Epidermal melanocyte (primary cell): Measurements from ENCODE around the gene CGRRF1.

Experiments
- DNase-seq: peaks from one replicate; pipeline ENCODE4 v3.0.0; 2011; ENCODE audit warnings: low spot score; ENCODE audit not compliant: insufficient read length

CGRRF1 gene

GRCh38 chr14:54574528-54574927, 64.8 kb downstream of the CGRRF1 start:
- no peak for DNase-seq

- DNase-seq = no peak
Observed at GRCh38 chr14:54577494-54577893, 67.8 kb downstream of the CGRRF1 start.

- DNase-seq = no peak
Observed at GRCh38 chr14:54577977-54578376, 68.3 kb downstream of the CGRRF1 start.

- DNase-seq = no peak
Observed at GRCh38 chr14:54579621-54580020, 69.9 kb downstream of the CGRRF1 start.

GRCh38 chr14:54580933-54581332, 71.2 kb downstream of the CGRRF1 start:
- DNase-seq = no peak

GRCh38 chr14:54582334-54582733, 72.6 kb downstream of the CGRRF1 start:
- DNase-seq = no peak

GRCh38 chr14:54584097-54584496, 74.4 kb downstream of the CGRRF1 start:
- DNase-seq = no peak

GRCh38 chr14:54585214-54585613, 75.5 kb downstream of the CGRRF1 start:
- no peak for DNase-seq
